ENCODE measurements around the gene RNF34.

The RNF34 gene

DNA sequence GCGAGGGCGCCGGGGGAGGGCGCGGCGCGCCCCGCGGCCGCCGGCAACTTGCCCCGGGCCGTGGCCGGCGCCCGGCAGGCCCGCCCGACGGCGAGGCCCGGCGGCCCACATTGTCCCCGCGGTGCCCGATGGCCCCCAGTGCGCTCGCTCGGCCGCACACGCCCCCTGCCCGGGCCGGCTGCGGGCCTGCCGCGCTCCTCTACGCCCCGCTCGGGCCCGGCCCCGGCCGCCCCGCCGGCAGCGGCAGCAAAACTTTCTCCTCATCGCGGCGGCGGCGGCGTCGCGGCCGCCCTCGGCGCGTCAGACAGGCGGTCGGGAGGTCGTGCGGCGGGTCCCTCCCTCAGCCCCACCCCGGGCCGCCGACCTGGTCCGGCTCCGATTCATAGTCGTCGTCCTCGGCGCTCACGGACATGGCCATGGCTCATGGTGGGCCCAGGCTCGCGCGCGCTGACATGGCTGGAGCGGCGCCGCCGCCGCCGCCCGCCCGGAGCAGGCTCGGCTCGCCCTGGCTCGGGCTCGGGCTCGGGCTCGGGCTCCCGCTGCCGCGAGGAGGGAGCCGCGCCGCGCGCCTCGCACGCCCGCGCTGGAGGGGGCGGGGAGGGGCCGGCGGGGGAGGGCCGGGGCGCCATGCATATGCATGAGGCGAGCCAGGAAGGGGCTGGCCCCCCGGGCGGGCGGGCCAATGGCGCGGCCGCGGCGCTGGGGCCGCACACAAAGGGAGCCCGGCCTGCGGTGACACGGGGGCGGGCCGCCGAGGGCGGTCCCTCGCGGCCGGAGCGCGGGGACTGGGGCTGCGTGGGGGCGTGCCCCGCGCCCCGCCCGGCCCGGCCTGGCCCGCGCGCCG is 67.1 kb downstream of the RNF34 start:
- DNase-seq (ENCODE audit: low spot score), result peak; percentile 98

- peak; percentile 61 for DNase-seq (ENCODE audit: low spot score)
Measured at GRCh38 chr12:121467638-121468498, 68.0 kb downstream of the RNF34 start.

DNA sequence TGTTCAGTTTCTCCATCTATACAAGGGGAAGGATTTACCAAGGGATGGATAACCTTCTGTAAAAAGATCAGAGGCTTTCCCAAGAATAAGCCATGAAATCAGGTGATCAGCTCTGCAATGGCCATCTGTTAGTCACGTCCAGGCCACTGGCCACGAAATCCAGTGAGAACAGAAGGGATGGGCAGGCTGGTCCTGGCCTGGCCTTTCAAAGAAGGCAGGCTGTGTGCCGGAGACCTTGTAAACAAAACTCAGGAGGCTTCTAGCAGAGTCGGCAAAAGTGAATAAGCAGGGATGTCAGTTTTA is 68.5 kb downstream of the RNF34 start:
- DNase-seq (ENCODE audit: low spot score), result no peak

- no peak for DNase-seq (ENCODE audit: low spot score)
Measured at GRCh38 chr12:121470751-121471150, 70.8 kb downstream of the RNF34 start.

GRCh38 chr12:121472150-121472905 is 72.4 kb downstream of the RNF34 start:
- no peak for DNase-seq (ENCODE audit: low spot score)
